Nephron (organoid): ENCODE results near the gene HIVEP2.

Experiments used
- H3K27ac Mint-ChIP-seq, 3 experiments: 2 replicates each; pipeline ENCODE4 v1.8.0; 2020; ENCODE audit warnings: mixed read lengths in 3 of 3, mild to moderate bottlenecking in 2 of 3, moderate library complexity in 1 of 3
- H3K27me3 Mint-ChIP-seq: 2 replicates; pipeline ENCODE4 v1.8.0; 2021; ENCODE audit warnings: low read depth, mild to moderate bottlenecking, moderate library complexity, mixed read lengths
- H3K36me3 Mint-ChIP-seq: 2 replicates; pipeline ENCODE4 v1.8.0; 2020; ENCODE audit warnings: low read depth, mixed read lengths
- H3K4me1 Mint-ChIP-seq: 2 replicates; pipeline ENCODE4 v1.8.0; 2020; ENCODE audit warnings: mixed read lengths
- H3K4me3 Mint-ChIP-seq, 3 experiments: 2 replicates each; pipeline ENCODE4 v1.8.0; 2020; ENCODE audit warnings: mild to moderate bottlenecking in 3 of 3, mixed read lengths in 3 of 3, moderate library complexity in 2 of 3
- H3K9me3 Mint-ChIP-seq: 2 replicates; pipeline ENCODE4 v1.8.0; 2020; ENCODE audit warnings: mixed read lengths
- CTCF ChIP-seq, 3 experiments: fragments of 200-600 bp; sonication (generic); IDR thresholded peaks; one replicate each; pipeline ENCODE4 v1.5.0; 2021; ENCODE audit warnings: antibody characterized with exemption in 3 of 3; ENCODE audit not compliant: unreplicated experiment in 3 of 3

Gene HIVEP2

GRCh38 chr6:142702501-142703460 is 242.2 kb downstream of the HIVEP2 start:
- H3K9me3 Mint-ChIP-seq: no peaks in the 10 kb centered on the region
- TF ChIP-seq CTCF (IDR thresholded peaks at IDR 0.05; ENCODE audit: unreplicated experiment in 3 of 3): no peak
- peak overlapping the region in 2 of 3 experiments; percentile 21 to 30 for H3K27ac Mint-ChIP-seq
- no peak overlapping the region for H3K4me3 Mint-ChIP-seq
- H3K36me3 Mint-ChIP-seq: no peaks in the 10 kb centered on the region
- H3K4me1 Mint-ChIP-seq: peaks cover 29% of the 10 kb centered on the region
- H3K27me3 Mint-ChIP-seq: no peaks in the 10 kb centered on the region
